HTR-8/SVneo (cell line): ENCODE data around the gene PRKCA.
"Not testable (repeated sequence)": the region's sequence is repeated elsewhere in the genome, so short reads cannot be mapped to it uniquely, and the experiment has no call there.

Experiments
- DNase-seq: peaks from one replicate; pipeline ENCODE4 v3.0.0; 2011; ENCODE audit warnings: low spot score, mixed read lengths; ENCODE audit not compliant: insufficient read length
- FAIRE-seq: peaks from 2 replicates; lab custom pipeline; 2011; peaks lifted over from hg19 to GRCh38; lab: Jason Lieb, UNC

The PRKCA gene

DNA sequence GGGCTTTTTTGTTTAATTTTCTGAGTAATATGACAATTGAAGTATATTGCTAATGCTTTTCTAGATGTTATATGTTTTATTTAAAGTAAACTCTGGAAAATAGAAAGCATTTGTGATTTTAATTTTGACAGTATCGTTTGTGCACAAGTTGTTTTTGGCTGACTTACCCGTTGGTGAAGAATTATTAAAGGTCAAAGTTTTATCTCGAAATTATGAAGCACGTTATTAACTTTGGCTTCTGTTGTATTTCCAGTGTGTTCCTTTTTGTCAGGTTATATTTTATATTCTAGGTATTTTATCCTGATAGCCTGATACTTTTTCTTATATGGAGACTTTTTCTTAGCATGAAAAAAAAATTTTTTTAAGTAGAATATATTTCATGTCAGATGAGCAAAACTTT, 16.8 kb downstream of the PRKCA start:
- no peak for FAIRE-seq
- no peak for DNase-seq

DNA sequence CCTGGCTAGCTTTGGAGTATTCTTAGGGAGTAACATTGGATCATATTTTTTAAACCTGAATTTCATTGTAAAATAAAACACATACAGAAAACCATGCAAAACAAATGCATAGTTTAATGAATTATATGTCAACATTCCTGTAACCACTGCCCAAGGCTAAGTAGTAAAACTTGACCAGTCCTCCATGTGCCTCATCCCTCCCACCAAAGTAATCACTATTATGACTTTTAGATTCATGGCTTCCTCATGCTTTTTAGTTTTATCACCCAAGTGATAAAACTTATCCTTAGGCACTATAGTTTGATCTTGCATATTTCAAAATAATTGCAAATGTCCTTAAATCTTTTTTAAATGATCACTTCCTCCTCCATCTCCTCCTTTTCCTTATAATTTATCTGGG, 20.4 kb downstream of the PRKCA start:
- DNase-seq, result peak; percentile 47
- no peak for FAIRE-seq

DNA sequence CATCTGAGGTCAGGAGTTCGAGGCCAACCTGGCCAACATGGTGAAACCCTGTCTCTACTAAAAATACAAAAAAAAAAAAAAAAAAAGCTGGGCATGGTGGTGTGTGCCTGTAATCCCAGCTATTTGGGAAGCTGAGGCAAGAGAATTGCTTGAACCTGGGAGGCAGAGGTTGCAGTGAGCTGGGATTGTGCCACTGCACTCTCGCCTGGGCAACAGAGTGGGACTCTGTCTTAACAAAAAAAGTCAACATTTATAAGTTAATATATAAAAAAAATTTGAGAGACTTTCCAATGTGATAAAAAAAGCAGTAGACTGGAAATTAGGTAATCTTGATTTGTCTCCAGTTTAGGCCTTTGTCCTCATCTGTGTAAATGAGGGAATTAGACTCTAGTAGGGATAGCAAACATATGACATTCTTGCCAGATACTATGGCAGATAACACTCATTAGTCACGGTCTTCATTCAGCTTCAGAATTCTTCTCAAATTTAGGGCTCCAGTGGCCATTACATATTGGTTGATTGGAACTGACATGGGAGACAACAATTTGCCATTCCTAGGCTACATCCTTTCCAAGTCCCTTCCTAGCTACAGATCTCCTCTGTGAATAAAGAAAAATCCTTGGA, 22.1 kb downstream of the PRKCA start:
- not testable (repeated sequence) for DNase-seq, FAIRE-seq

DNA sequence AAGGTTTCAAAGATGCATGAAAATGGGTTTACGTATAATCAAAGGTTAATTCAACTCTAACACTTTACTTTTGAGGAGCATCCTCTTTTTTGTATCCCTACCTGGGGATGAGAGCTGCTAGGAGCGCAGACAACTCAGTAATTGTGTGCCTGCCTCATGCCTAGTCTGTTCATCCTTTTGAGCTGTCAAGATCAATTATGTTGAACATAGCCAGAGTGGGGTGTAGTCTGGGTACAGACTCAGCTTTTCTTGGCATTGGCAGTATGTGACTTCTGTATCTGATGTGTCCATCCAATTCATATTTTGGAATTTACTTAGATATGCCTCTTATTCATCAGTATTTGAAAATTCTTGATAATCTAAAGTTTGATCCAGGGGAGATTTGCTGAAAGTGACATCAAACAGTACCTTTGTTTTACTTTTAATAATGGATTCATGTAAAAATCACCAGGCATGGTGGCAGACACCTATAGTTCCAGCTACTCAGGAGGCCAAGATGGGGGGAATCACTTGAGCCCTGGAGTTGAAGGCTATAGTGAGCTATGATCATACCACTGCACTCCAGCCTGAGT, 24.1 kb downstream of the PRKCA start:
- no peak for FAIRE-seq

DNA sequence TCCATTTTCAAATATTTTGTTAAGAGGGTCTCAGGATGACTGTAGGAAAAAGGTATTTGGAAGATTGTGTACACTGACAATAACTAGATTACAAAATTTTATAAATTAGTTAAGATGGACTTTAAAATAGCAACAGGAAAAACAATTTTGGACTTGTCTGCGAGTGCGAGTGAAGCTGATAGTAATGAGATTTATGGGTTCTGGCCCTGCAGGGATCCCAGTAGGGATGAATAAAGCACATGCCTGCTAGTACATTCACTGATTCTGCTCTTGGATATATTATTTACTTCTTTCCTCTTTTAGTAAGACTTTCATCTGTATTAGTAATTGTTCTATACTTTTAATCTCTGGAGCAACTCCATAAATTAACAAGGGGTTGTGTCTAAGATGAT, 28.2 kb downstream of the PRKCA start:
- FAIRE-seq (no peak), DNase-seq (no peak)

More for the DNA sequence above, 24.1 kb downstream of the PRKCA start:
- DNase-seq, result no peak

DNA sequence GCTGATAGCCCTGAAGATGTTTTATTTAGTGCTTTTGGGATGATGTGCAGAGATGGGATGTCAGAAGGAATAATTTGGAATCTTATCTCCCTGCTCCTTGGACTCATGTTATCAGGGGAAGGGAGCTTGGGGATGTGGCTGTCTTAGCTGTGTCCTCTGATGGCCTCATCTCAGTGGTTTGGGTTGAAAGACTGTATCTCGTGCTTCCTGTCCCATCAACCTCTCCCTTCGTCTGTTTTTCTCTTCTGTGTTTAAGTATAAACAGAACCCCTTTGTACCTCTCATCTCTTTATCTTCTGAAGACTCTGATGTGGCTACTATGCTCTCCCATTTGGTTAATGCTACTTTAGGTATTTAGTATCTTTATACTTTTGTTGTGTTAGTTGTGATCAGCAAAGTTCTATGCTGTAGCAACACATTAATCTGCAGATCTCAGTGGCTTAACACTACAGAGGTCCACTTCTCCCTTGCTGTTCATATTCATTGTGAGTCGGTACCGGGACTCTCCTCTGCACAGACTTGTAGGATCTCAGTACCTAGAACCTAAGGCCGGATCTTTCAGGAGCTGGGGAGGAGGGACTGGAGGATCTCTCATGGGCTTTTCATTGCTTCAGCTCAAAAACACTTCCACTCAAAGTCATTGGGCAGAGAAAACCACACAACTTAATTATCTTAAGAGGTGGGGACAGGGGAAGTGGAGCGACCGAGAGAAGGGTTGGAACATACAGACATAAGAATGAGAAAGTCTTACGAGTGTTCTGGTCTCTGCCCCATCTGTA, 28.8 kb downstream of the PRKCA start:
- FAIRE-seq (no peak), DNase-seq (no peak)

DNA sequence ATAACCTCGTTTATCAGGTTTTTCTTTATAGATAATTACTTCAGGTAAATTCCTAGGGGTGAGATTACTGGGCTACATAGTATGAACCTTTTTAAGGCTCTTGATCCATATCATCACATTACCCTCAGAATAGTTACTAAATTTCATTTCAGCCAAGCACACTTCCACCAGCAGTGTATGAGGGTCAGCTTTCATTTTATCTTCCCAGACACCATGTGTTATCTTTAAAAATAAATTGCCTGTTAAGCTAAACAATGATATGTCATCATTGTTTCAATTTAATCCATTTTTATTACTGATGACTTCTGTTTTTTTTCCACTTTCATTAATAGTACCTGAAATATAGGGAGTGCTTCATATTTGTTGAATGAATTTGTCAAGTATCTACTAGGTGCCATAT, 33.4 kb downstream of the PRKCA start:
- FAIRE-seq, result no peak

DNA sequence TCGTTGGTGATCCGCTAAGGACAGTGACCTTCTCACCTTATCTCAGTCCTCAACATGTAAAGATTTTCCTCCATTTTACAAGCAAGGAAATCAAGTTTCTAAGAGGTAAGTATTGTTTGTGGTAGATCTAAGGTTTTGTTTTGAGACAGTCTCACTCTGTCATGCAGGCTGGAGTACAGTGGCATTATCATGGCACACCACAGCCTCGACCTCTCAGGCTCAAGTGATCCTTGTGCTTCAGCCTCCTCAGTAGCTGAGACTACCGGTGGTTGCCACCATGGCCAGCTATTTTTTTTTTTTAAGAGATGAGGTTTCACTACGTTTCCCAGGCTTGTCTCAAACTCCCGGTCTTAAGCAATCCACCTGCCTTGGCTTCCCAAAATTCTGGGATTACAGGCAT, 34.9 kb downstream of the PRKCA start:
- FAIRE-seq (peak; percentile 40), DNase-seq (no peak)

More for the DNA sequence above, 33.4 kb downstream of the PRKCA start:
- DNase-seq, result no peak

DNA sequence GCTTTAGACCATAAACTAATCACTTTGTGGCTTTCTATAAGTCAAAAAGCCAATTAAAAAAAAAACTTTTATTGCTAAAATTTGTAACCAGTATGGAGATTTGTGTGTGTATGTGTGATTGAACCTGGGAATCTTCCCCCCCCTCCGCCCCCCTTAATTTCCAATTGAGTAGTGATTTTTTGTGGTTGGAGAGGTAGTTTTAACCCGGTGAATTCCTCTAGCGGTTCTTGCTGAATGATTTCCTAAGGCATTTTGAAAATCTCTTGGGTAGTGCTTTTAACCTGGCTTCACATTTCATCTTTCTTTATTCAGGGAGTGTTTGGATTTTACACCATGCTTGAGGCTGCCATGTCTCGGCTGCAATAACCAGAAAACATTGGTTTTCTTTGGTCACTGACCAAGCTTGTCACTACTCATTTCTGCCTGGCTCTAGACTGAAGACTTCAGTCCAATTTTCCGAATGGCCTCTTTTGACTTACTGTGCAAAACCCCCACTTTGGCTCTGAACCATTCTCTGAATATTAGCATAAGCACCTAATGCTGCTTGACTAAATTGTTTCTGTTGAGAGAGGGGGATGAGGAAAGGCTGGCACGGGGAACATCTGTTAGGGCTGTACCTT, 35.6 kb downstream of the PRKCA start:
- DNase-seq (no peak), FAIRE-seq (no peak)

DNA sequence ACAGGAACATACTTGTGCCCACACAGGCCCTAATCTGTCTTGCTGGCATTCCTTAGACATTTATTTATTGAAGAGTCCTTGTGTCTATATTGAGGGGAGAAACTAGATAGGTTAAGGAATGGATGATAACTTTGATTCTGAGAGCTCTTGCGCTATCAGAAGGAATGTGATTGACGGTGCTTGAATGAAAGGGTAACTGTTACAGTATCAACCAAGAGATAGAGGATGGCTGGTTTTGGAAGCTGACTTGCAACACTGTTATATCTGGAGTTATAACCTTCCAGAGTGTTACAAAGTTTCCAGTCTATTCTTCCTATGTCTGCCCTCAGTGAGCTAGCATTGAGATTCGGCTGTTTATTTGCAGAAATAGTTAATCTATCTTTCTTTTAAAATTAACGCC, 36.5 kb downstream of the PRKCA start:
- DNase-seq (no peak), FAIRE-seq (no peak)

DNA sequence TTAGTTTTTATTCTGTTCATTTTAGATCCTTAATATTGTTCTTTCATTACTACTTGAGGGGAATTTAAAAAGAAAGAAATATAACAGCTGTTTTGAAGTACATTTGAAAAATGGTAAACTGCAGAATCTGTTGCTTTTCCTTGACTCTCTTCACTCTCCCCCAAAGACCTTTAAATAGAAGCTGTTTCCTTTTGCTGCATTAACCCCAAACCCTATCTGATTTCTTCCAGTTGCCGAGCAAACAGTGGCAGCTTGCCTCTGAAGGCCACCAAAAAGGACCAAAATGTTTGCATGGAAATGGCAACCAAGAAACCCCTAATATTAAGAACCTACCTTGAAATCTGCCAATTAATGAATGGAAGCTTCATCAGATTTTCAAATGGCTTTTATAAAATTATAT, 37.1 kb downstream of the PRKCA start:
- no peak for DNase-seq
- FAIRE-seq, result no peak

DNA sequence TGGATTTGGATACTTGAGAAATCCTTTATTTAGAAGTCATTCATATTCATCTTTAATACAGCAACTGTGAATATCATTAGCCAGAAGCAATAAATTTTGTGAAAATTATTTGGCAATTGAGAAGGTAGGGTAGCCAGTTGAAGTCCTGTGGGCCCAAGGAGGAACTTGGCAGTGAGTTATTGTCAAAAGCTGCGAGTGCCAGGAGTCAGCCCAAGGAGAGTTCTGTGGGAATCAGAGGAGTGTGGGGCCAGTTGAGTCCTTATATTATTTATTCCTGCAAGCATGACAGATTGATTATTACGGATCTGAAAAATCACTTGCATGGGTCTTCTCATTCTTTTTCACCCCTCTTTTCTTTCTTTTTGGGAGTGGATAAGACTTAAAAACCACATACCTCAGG, 38.3 kb downstream of the PRKCA start:
- no peak for DNase-seq
- no peak for FAIRE-seq

DNA sequence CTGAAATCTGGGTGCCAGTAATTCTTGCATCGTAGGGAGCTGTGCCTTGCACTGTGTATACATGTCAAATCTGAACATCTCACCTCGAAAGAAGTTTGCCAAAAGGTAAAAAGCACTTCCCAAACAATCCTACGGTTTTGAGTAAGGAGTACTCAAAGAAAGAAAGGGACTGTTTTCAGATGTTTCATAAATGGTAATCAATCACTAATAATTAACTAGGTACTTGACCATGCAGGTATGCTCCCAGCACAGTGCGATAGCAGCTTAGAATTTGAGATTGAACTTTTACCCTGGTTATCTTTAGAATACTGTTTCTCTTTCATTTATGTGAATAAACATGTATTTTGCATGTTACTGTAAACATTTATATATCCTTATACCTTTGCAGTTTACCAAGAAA, 39.0 kb downstream of the PRKCA start:
- FAIRE-seq (no peak), DNase-seq (no peak)

DNA sequence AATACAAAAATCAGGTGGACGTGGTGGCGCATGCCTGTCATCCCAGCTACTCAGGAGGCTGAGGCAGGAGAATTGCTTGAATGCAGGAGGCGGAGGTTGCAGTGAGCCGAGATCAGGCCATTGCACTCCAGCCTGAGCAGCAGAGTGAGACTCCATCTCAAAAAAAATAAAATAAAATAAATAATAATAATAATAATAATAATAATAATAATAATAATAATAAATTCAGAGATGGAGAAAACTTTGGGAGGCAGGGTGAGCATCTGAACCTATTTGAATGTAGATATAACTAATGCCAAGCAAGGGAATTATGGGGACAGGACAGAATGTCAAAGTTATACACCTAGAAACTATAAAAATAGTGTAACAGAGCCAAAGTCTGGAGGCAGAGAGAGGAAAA, 39.9 kb downstream of the PRKCA start:
- not testable (repeated sequence) for FAIRE-seq, DNase-seq

DNA sequence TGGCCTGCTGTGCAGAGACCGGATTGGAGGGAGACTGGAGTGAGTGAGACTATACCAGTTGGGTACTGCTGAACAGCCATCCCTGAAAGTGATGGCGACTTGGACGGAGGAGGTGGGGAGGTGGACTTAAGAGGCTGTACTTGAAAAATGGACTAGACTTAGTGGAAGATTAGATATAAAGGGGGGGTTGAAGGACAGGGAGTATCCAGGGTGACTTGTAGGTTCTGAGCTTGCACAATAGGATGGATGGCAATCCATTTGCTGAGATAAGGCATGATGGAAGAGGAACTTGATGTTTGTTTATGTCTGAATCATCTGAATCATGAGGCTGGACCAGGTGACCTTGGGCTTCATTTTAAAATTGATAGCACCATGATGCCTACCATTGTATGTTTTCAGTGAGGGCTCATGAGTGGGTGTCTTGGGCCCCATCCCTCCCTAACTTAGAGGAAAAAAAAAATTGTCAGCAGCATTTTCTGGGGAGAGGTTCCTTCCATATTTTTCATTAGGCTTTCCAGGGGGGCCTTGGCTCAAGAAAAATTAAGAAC, 41.2 kb downstream of the PRKCA start:
- DNase-seq (no peak), FAIRE-seq (no peak)

DNA sequence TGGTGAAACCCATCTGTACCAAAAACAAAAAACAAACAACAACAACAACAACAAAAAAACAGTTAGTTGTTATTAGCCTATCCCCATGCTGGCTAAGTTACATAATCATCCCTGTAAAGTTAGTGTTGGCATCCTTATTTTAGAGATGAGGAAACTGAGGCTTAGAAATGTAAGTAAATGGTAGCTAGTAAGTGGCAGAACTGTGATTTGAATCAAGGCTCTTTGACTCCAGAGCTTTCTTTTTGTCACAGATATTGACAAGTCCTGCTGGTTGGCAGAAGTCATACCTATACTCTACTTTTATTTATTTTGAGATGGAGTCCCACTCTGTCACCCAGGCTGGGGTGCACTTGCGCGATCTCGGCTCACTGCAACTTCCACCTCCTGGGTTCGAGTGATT, 42.1 kb downstream of the PRKCA start:
- DNase-seq (no peak), FAIRE-seq (no peak)

DNA sequence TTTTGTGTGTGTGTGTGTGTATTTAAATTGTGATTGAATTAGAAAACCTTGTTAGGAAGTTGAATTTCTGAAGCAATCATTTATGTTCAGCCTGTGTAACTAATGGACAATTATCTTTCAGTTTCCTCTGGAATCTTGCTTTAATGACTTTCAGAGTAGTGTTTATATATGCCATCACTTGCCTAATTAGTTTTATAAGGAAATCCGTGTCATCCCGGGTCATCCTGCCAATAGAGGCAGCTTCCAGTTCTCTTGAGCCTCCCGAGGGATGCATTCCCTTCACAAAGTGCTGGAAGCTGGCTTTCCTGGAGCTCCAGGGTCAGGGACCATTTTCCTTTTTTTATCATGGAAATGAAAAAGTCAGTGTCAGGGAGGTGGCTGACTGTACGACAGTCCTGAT, 42.9 kb downstream of the PRKCA start:
- DNase-seq, result no peak
- FAIRE-seq, result no peak

DNA sequence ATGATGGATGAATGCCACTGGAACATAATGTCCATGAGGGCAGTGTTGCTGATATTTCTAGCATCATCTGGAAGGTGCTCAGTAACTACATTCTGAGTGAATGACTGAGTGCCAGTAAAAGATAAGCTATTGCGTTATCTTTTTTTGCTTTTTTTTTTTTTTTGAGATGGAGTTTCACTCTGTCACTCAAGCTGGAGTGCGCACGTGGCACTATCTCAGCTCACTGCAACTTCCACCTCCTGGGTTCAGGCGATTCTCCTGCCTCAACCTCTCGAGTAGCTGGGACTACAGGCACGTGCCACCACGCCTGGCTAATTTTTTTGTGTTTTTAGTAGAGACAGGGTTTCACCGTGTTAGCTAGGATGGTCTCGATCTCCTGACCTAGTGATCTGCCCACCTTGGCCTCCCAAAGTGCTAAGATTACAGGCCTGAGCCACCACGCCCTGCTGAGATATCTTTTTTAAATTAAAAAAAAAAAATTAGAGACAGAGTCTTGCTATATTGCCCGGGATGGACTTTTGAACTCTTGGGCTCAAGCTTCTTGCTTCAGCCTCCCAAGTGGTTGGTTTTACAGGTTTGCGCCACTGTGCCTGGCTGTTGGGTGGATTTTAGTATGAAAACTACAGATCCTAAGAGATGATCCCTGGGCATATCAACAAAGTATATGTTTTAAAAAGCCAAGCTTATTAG, 43.7 kb downstream of the PRKCA start:
- FAIRE-seq, DNase-seq: not testable (repeated sequence)

DNA sequence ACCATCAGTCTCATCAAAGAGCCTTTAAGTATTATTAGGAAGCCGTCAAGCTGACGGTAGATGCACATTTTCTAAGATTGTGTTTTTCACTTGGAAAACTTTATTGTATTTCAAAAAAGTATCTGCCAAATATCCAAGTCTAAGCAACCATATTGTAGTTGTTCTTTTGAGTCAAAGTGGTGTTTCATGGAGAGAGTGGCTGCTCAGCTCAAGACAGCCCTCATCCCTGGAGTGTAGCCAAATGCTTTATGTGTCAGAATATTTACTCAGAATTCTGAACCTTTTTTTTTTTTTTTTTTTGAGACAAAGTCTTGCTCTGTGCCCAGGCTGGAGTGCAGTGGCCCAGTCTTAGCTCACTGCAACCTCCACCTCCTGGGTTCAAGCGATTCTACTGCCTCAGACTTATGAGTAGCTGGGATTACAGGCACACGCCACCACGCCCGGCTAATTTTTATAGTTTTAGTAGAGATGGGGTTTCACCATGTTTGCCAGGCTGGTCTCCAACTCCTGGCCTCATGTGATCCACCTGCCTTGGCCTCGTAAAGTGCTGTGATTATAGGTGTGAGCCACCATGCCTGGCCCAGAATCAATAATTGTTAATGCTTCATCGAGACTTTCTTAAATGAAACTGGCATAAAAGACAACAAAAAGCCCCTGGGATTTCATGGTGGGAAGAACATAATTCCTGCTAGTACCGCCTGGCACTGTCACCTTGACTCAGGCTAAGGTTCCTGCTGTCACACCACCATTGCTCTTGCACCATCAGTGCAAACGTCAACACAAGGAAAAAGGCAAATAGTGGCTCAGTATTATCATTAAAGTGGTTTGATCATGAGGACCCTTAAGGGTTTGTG, 45.5 kb downstream of the PRKCA start:
- no peak for DNase-seq
- FAIRE-seq, result no peak
